HG03039 (cell line): ENCODE data around the gene SRPK1.

Experiments used
- ATAC-seq: cut with Tn5 transposase; IDR thresholded peaks from one replicate; pipeline ENCODE4 v1.9.1; 2021; ENCODE audit warnings: mild to moderate bottlenecking, moderate library complexity; ENCODE audit not compliant: unreplicated experiment

Gene SRPK1

DNA sequence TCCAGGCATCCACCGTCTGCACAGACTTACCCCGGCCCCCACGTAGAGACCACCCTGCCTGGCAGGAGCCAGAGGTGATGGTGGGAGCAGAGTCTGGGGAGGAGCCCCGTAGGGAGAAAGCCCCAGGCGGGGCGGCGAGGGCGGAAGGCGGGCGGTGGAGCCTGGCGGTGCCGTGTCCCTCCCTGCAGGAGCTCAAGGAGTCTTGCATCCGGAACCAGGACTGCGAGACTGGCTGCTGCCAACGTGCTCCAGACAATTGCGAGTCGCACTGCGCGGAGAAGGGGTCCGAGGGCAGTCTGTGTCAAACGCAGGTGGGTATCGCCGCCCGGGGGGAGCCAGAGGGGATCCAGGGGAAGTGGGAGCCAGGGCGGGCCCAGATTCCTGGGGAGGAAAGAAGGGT lies 134.1 kb downstream of the SRPK1 start:
- ATAC-seq = no peak

DNA sequence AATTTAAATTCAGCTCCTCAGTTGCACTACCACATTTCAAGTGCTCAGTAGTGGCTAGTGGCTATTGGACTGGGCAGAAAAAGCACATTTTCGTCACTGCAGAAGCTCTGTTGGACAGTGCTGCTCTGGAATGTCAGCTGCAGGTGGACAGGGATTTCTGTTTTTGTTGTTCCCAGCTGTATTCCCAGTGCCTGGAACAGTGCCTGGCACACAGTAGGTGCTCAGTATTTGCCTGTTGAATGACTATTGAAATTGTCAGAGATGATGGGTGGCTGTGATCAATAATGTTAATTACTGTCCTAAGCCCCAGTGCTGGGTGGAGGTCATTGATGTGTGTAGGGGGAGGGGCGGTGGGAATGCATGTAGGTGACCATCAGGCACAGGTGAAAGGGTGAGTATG lies 134.6 kb downstream of the SRPK1 start:
- ATAC-seq = no peak

DNA sequence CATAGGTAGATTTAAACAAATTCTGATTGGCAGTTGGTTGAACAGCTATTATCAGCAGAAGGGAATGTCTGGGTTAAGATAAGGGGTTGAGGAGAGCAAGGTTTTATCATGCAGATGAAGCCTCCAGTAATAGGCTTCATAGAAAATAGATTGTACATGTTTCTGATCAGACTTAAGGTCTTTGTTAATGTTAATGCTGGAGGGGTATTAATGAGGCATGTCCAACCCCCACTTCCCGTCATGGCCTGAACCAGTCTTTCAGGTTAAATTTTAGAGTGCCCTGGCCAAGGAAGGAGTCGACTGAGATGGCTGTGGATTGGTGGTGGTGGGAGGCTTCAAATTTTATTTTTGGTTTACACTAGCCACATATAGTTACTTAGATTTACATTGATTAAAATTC lies 136.7 kb downstream of the SRPK1 start:
- ATAC-seq = no peak
